ENCODE data around the gene PLCH1. TPM values are rescaled to one million over a fixed set of nuclear protein-coding genes. Genes with fewer than 3 reads are reported as not detected.

Gene PLCH1
- total and polyA plus RNA-seq, 2 of the 13 experiments (the other 11 are each of a cell fraction or from before 2014, with no cell fraction given): 2.0 to 3.0 TPM

GRCh38 chr3:155748611-155749365 is 3.9 kb upstream of the PLCH1 start (continued):
- TF ChIP-seq NCOR1 (IDR thresholded peaks at IDR 0.05; ENCODE audit: borderline replicate concordance, low read length): no peak
- TF ChIP-seq ZNF18 (CRISPR knock-in tag; IDR thresholded peaks at IDR 0.05; ENCODE audit: insufficient replicate concordance): no peak
- TF ChIP-seq PAWR (CRISPR knock-in tag; IDR thresholded peaks at IDR 0.05; ENCODE audit: borderline replicate concordance): no peak
- no peak for TF ChIP-seq HOXA3 (CRISPR knock-in tag; IDR thresholded peaks at IDR 0.05)
- TF ChIP-seq RXRB (CRISPR knock-in tag; IDR thresholded peaks at IDR 0.05; ENCODE audit: borderline replicate concordance): peak; percentile 72
- TF ChIP-seq MAFK (conservative IDR thresholded peaks at IDR 0.05 in 1 of 2, IDR thresholded peaks at IDR 0.05 in 1 of 2; ENCODE audit: low read length in 2 of 2): peak in 1 of 2 experiments; percentile 26; a peak in 1 of 4 replicates
- TF ChIP-seq PHF21A (CRISPR knock-in tag; IDR thresholded peaks at IDR 0.05): no peak
- no peak for TF ChIP-seq FOXK2 (IDR thresholded peaks at IDR 0.05)
- peak; percentile 94 for TF ChIP-seq PPARG (CRISPR knock-in tag; conservative IDR thresholded peaks at IDR 0.05)
- peak; percentile 65; the same call in 1 of the 2 replicates for TF ChIP-seq PAXIP1 (CRISPR knock-in tag; conservative IDR thresholded peaks at IDR 0.05)
- TF ChIP-seq ASH2L (IDR thresholded peaks at IDR 0.05; ENCODE audit: insufficient read length, low read depth, low read length): peak; percentile 55
- 0 out of 2 replicates have a peak, but pooled peaks have one; percentile 20 for TF ChIP-seq ZFX (CRISPR knock-in tag; IDR thresholded peaks at IDR 0.05; ENCODE audit: low read depth)
- TF ChIP-seq HNF4A (CRISPR knock-in tag; IDR thresholded peaks at IDR 0.05): peak; percentile 39; the same call in 1 of the 2 replicates
- peak; percentile 56 for TF ChIP-seq FOSL2 (CRISPR knock-in tag; IDR thresholded peaks at IDR 0.05)
- no peak for TF ChIP-seq SOX6 (IDR thresholded peaks at IDR 0.05)
- TF ChIP-seq SOX6 (CRISPR knock-in tag; IDR thresholded peaks at IDR 0.05): peak; percentile 51; the same call in 1 of the 2 replicates
- TF ChIP-seq KDM6A (CRISPR knock-in tag; IDR thresholded peaks at IDR 0.05; ENCODE audit: low read depth): 0 out of 2 replicates have a peak, but pooled peaks have one; percentile 49
- no peak for TF ChIP-seq TBP (CRISPR knock-in tag; IDR thresholded peaks at IDR 0.05)
- TF ChIP-seq, protein P1, sequence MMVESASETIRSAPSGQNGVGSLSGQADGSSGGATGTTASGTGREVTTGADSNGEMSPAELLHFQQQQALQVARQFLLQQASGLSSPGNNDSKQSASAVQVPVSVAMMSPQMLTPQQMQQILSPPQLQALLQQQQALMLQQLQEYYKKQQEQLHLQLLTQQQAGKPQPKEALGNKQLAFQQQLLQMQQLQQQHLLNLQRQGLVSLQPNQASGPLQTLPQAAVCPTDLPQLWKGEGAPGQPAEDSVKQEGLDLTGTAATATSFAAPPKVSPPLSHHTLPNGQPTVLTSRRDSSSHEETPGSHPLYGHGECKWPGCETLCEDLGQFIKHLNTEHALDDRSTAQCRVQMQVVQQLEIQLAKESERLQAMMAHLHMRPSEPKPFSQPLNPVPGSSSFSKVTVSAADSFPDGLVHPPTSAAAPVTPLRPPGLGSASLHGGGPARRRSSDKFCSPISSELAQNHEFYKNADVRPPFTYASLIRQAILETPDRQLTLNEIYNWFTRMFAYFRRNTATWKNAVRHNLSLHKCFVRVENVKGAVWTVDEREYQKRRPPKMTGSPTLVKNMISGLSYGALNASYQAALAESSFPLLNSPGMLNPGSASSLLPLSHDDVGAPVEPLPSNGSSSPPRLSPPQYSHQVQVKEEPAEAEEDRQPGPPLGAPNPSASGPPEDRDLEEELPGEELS (CRISPR knock-in tag; IDR thresholded peaks at IDR 0.05): peak; percentile 13; the same call in 1 of the 2 replicates
- TF ChIP-seq RARA (CRISPR knock-in tag; IDR thresholded peaks at IDR 0.05): peak; percentile 37; the same call in 1 of the 2 replicates
- TF ChIP-seq FOXP1 (IDR thresholded peaks at IDR 0.05): no peak
- TF ChIP-seq FOXP1 (CRISPR knock-in tag; IDR thresholded peaks at IDR 0.05): peak; percentile 18; the same call in 1 of the 2 replicates

Measured in HepG2 (cell line).